Subcutaneous adipose tissue (tissue), 4 donors: ENCODE results near the gene KANSL1. TPM values are rescaled to one million over a fixed set of nuclear protein-coding genes. Genes with fewer than 3 reads are reported as not detected.

ENCODE experiments used
- total RNA-seq, 4 donors: library from RNA; depleted of rRNA; stranded (reverse); fragments of >200 nt; gene quantifications; one replicate each; pipeline ENCODE4 v1.1.0, GENCODE V29; 2016
- TF ChIP-seq, protein P1 (sequence below): fragments of 450-650 bp; IDR thresholded peaks from one replicate; pipeline ENCODE4 v1.5.1; 2016; ENCODE audit warnings: low read depth, mild to moderate bottlenecking, control low read depth, antibody characterized with exemption, moderate library complexity

The KANSL1 gene
- total RNA-seq, 4 donors from 2014 or later = 71.1 to 128 (median 74.8) TPM

DNA sequence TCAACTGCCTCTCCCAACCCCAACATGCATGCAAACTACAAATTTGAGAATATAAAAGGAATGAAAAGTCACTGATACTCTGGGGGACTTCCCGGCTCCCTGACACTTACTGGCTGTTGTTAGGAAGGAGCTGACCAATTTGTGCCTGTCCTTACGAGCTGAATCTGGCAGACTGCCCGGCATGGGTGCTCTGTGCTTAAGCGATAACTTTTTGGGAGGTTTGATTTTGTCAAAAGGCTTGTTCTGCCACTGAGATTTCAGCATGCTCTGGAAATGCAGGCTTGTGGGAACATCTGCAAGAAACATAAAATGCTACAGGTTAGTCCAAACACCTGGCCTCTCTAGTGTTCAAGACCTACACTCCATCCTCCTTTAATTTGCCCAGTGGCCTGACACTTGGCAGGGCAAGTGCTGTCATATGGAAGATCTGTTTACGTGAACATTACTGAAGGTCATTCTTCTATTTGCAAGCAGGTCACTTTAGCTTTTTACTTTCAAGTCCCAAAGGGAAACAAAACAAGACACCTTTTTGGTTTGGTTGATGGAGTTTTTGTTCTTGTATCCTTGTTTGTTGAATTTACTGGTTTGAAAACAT, 153.5 kb downstream of the KANSL1 start:
- TF ChIP-seq, protein P1, sequence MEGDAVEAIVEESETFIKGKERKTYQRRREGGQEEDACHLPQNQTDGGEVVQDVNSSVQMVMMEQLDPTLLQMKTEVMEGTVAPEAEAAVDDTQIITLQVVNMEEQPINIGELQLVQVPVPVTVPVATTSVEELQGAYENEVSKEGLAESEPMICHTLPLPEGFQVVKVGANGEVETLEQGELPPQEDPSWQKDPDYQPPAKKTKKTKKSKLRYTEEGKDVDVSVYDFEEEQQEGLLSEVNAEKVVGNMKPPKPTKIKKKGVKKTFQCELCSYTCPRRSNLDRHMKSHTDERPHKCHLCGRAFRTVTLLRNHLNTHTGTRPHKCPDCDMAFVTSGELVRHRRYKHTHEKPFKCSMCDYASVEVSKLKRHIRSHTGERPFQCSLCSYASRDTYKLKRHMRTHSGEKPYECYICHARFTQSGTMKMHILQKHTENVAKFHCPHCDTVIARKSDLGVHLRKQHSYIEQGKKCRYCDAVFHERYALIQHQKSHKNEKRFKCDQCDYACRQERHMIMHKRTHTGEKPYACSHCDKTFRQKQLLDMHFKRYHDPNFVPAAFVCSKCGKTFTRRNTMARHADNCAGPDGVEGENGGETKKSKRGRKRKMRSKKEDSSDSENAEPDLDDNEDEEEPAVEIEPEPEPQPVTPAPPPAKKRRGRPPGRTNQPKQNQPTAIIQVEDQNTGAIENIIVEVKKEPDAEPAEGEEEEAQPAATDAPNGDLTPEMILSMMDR = no peak

DNA sequence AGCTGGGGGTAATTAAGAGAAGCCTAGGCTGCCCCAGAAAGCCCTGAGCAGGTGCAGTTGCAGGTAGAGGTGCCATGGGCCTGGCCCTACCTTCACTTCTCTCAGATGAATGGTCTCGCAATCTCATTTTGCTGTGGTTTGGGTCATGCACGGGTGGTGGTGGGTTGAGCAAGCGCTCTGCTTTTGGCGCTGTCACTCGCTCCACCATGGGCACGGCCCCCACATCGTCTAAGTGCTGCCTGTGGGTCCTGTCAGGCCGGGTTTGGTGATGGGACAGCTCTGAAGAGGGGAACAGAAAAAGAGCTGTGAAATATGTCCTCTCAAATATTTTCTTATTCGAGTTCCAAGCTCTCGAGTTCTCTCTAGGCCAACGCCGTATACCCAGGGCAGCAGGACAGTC, 154.3 kb downstream of the KANSL1 start:
- TF ChIP-seq, protein P1 = no peak

DNA sequence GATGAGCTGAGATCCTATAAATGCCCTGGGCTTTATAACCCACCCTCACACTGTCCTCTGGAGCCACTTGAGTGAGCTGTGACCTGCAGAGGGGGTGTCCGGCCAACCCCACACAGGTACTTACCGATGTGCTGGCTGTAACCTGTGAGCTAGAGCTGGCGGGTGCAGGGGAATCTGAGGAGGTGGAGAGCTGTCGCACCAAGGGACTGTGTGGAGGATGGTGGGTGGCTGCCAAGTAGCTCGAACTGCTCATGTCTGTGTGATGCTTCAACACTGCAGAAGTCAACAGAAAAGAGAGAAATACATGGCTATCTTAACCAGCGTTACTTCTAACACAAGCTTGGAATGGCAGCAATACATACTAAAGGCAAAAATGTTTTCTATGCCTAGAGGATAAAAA, 154.8 kb downstream of the KANSL1 start:
- TF ChIP-seq, protein P1 = no peak

DNA sequence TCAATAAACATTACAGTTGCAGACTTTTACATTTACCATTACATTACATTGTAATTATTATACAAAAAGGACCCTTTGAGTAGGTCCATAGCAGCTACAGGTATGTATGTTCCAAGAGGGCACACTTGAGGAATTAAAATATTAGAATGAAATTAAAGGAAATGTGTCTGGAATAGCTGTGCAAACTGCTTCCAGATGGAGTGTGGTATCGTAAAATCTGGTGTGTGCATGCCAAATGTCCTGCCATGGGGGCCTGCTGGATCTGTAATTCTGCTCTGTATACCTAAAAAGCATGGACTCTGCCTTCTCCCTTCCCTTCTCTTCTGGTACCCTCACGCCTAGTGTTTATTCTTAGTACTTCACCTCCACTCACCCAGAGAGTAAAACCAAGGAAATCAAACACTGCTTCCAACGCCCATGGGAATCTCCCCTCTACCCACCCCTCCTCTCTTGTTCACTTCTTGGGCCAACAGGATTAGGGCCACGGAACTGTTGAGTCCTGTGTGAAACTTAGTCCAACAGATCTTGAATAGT, 155.4 kb downstream of the KANSL1 start:
- TF ChIP-seq, protein P1 = no peak

GRCh38 chr17:46036491-46036890, 156.7 kb downstream of the KANSL1 start:
- TF ChIP-seq, protein P1 = no peak

DNA sequence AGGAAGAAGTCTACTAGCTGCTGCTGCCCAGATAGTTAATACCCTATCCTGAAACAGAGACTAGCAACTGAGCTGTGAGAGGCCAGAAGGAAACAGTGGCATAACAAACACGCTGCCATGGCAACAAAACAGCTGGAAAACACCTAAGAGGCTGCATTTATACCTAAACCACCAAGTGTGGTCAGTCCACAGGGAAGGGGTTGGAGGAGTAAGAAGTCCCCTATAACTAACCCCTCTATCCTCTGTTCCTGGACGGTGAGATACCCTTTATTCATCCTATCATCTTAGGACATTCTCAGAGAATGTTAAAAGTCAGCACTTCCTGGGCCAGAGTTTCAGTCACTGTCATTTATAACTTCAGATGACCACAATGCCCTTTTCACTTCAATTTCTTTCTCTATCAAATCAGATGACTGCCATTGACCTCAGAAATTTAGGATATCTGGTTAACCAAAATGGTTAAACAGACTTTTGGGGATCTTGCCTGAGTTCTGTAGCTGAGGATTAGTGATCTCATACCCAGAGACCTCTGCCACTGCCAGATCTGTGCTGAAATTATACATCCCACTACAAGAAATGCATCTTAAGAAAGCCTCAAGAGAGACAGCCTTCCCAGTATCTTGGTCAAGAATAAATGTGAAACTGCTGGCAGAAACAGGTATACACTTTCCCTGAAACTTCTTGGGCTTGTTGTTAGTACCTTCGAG, 158.0 kb downstream of the KANSL1 start:
- TF ChIP-seq, protein P1 = no peak

DNA sequence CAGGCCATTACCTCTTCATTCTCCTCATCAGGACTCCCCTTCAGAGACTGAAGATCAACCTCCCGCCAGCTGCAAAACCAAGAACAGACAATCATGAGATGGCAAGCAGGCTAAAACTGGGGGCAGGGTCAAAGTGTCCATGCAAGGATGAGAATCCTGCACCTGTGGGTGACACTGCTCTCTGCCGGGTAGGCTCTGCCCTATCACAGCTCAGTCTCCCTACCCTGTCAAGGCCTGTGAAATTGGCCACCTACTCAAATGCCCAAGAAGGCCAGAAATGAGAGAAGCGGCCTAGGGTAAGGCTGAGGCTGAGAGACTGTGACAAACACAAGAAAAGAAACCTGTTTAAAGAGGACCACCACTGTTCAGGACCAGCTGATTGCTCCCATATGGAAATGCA, 159.8 kb downstream of the KANSL1 start:
- TF ChIP-seq, protein P1 = no peak
